GM21576 (cell line): ENCODE measurements around the gene SAT2.
"Not testable (repeated sequence)": the region's sequence is repeated elsewhere in the genome, so short reads cannot be mapped to it uniquely, and the experiment has no call there.

ENCODE experiments used
- ATAC-seq: cut with Tn5 transposase; IDR thresholded peaks from one replicate; pipeline ENCODE4 v1.9.1; 2021; ENCODE audit warnings: mild to moderate bottlenecking, moderate library complexity; ENCODE audit not compliant: unreplicated experiment

The SAT2 gene

GRCh38 chr17:7627250-7628121, at the start of gene SAT2:
TSS of gene SAT2 (minus strand) at chr17:7627821. CDS start at chr17:7627635, 186 bp downstream.
- ATAC-seq = peak; percentile 84

- ATAC-seq = no peak
Measured at GRCh38 chr17:7676533-7676932, 48.9 kb upstream of the SAT2 start.

- ATAC-seq = no peak
Measured at GRCh38 chr17:7674934-7675333, 47.3 kb upstream of the SAT2 start.

DNA sequence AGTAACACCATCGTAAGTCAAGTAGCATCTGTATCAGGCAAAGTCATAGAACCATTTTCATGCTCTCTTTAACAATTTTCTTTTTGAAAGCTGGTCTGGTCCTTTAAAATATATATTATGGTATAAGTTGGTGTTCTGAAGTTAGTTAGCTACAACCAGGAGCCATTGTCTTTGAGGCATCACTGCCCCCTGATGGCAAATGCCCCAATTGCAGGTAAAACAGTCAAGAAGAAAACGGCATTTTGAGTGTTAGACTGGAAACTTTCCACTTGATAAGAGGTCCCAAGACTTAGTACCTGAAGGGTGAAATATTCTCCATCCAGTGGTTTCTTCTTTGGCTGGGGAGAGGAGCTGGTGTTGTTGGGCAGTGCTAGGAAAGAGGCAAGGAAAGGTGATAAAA, 45.6 kb upstream of the SAT2 start:
- no peak for ATAC-seq

GRCh38 chr17:7668482-7668881, 40.9 kb upstream of the SAT2 start:
- no peak for ATAC-seq

GRCh38 chr17:7667656-7668406, 40.2 kb upstream of the SAT2 start:
- ATAC-seq = no peak

DNA sequence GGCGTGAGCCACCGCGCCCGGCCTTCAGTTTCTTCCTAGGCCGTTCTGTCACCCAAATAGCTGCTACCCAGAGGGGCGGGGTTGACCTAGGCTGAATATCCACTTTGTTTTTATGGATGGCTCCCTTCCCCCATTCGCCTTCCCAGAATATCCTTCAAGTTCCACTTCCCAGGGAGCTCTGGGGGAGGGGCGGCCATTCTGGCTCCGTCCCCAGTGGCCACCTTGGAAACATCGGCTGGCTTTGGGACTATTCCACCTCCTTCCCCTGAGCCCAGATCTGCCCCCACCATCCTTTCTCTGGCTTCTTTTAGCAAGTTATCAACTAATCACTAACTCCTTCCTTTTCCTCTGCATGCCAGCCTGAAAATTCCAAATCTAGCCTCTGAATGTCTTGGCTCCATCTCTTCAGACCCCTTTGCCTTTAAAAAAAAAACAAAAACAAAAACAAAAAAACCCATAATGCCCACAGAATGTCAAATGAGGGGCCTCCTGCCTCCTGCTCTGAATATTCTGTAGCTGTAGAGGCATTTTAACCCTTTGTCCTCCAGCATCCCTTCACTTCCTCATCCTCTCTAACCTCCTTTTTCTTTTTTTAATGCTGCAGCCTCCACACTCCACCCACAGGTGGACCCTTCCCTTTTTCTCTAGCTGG, 29.5 kb upstream of the SAT2 start:
- no peak for ATAC-seq

- ATAC-seq = no peak
Measured at GRCh38 chr17:7655541-7655840, 27.9 kb upstream of the SAT2 start.

DNA sequence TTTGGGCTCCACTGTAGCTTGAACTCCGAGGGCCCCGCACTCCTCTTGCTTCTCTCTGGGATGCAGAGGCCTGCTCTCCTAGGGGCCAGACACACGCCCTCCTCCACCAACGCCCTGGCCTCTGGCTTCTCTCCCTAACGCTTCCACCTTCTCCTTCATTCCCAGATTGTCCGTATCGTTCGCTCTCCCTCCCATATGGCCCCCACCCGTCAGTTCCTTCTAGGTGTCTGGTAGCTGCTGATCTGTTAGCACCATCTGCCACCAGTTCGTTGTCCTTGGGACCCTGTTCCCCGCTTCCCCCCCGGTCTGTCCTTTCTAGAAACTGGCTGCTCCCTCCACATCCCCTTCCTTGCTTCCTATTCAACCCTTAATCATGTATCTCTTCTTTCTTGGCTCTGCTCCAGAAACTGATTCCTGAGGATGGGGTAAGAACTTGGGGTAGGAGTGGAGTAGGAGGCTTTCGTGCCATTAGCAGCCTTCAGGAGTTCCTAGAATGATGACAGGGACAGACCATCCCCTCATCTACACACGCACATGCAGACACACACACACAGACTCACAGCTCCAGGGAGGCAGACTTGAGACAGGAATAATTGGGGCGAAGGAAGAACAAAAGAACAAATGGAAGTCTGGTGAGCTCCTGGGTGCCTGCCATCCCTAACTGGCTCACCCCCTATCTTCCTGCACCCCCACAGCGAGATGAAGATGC, 27.4 kb upstream of the SAT2 start:
- no peak for ATAC-seq

GRCh38 chr17:7652388-7653356, 25.1 kb upstream of the SAT2 start:
- ATAC-seq = no peak

- ATAC-seq = no peak
Measured at GRCh38 chr17:7651665-7652387, 24.2 kb upstream of the SAT2 start.

GRCh38 chr17:7651097-7651664, 23.6 kb upstream of the SAT2 start:
- ATAC-seq = no peak

DNA sequence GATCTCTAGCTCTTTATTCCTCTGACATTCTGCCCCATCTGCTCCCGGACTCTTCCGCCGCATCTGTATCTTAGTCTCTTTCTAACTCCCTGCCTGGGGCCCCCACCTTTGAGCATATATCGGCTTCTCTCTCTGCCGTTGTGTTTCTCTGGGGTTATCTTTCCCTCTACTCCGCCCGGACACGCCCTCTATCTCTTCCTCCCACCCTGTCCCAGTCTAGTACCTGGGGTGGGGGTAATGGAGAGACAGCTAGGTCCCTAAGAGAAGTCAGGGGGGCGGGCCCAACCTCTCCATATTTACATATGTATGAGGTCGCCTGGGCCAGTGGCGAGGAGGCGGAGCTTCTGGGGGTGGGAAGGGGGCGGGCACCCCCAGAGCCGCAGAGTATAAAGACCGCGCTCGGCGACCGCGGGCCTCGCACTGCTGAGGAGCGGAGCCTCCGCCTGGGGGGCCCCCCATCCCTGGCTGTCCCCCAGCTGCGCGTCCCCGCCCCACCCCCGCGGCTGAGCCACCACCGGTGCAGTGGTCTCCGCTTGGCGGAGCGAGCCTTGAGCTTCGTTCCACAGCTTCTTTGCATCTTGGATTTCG, 23.0 kb upstream of the SAT2 start, which contains the start of gene ATP1B2:
Gene ATP1B2, plus strand, starts transcription at position 418 of the 588 bp plus-strand sequence. CDS start 593 bp downstream, outside the sequence.
- no peak for ATAC-seq

- no peak for ATAC-seq
Measured at GRCh38 chr17:7647018-7647417, 19.4 kb upstream of the SAT2 start.

DNA sequence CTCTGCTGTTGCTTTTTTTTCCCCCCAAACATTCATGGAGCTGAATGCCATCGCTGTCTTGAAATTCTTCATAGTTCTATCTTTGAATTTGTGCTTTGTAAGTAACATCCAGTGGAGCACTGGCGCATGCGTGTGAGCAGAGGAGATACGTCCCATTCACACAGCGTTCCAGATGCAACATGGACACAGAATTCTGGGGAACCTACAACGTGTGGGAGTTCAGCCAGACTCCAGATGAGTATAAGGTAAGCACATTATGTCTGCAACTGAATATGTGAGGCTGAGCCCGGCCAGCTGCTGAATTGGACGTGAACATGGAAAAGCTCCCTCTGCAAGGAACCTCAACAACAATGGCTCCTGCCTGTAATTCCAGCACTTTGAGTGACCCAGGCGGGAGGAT, 18.8 kb upstream of the SAT2 start:
- no peak for ATAC-seq

GRCh38 chr17:7644775-7645174, 17.2 kb upstream of the SAT2 start:
- no peak for ATAC-seq

DNA sequence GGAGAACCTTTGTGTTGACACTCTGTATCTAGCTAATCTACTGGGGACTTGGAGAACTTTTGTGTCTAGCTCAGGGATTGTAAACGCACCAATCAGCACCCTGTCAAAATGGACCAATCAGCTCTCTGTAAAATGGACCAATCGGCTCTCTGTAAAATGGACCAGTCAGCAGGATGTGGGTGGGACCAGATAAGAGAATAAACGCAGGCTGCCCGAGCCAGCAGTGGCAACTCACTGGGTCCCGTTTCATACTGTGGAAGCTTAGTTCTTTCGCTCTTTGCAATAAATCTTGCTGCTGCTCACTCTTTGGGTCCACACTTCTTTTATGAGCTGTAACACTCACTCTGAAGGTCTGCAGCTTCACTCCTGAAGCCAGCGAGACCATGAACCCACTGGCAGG, 14.0 kb upstream of the SAT2 start:
- not testable (repeated sequence) for ATAC-seq

DNA sequence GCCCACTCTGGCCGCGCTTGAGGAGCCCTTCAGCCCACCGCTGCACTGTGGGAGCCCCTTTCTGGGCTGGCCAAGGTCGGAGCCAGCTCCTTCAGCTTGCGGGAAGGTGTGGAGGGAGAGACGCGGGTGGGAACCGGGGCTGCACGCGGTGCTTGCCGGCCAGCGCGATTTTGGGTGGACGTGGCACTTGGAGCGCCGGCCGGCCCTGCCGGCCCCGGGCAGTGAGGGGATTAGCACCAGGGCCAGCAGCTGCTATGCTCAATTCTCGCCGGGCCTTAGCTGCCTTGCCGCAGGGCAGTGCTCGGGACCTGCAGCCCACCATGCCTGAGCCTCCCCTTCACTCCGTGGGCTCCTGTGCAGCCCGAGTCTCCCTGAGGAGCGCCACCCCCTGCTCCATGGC, 13.2 kb upstream of the SAT2 start:
- ATAC-seq = no peak

GRCh38 chr17:7636163-7636562, 8.5 kb upstream of the SAT2 start:
- no peak for ATAC-seq
